T-cell (primary cell): ENCODE data around the gene LRRC4B. TPM values are rescaled to one million over a fixed set of nuclear protein-coding genes. Genes with fewer than 3 reads are reported as not detected.
A peak's percentile ranks its signal among the peaks of the same experiment; 100 is the strongest.

Source experiments
- ATAC-seq, 4 experiments: fragments of 200-7000 bp in 3 of 4; fragments of 150-1000 bp in 1 of 4; cut with Tn5 transposase; replicated peaks in 1 of 4; 1 replicate in 3 of 4; 2 replicates in 1 of 4; pipeline ENCODE4 v1.10.0; 2021; ENCODE audit warnings: moderate library complexity in 3 of 4, mild to moderate bottlenecking in 2 of 4, moderate number of reproducible peaks in 1 of 4
- CTCF ChIA-PET, 2 donors: fragments of 300-600 bp; sonication (Branson Sonifier 250); formaldehyde crosslinking; loops; one replicate each; lab custom pipeline; 2022; ENCODE audit warnings: antibody characterized with exemption in 2 of 2; lab: Charles Lee
- POLR2A ChIA-PET, 2 donors: fragments of 300-600 bp; sonication (Branson Sonifier 250); formaldehyde crosslinking; loops; one replicate each; lab custom pipeline; 2022; ENCODE audit warnings: antibody characterized with exemption in 2 of 2; lab: Charles Lee
- DNase-seq, 35 experiments: peaks; one replicate each; pipeline versions ENCODE4 v3.0.0 to v3.0.0-alpha.2; 2013 to 2023
- H3K27ac ChIP-seq: one replicate; pipeline ENCODE4 v1.5.1; 2013; ENCODE audit warnings: low read length
- H3K27me3 ChIP-seq, 2 experiments: replicated peaks in 1 of 2; 1 replicate in 1 of 2; 2 replicates in 1 of 2; pipeline versions ENCODE4 v1.6.1 to v1.7.0; 2013; ENCODE audit warnings: low read length in 1 of 2, mixed read lengths in 1 of 2; ENCODE audit not compliant: control insufficient read depth in 2 of 2, insufficient read depth in 2 of 2; ENCODE audit errors: extremely low read depth in 1 of 2
- H3K36me3 ChIP-seq, 2 donors: 1 replicate in 1 of 2; 2 replicates in 1 of 2; pipeline versions ENCODE4 v1.6.1 to v1.7.0; 2013; ENCODE audit warnings: low read length in 1 of 2; ENCODE audit not compliant: control insufficient read depth in 2 of 2, insufficient read depth in 1 of 2; ENCODE audit errors: extremely low read depth in 1 of 2
- H3K4me1 ChIP-seq, 2 experiments: 1 replicate in 1 of 2; 2 replicates in 1 of 2; pipeline versions ENCODE4 v1.6.1 to v1.7.0; 2013; ENCODE audit warnings: low read length in 2 of 2, mixed read lengths in 1 of 2; ENCODE audit not compliant: insufficient read depth in 2 of 2, control insufficient read depth in 1 of 2; ENCODE audit errors: extremely low read depth in 1 of 2
- H3K4me3 ChIP-seq, 2 donors: 1 replicate in 1 of 2; 2 replicates in 1 of 2; pipeline versions ENCODE4 v1.5.1 to v1.7.0; 2013; ENCODE audit warnings: mild to moderate bottlenecking in 2 of 2, low read length in 1 of 2, moderate library complexity in 1 of 2; ENCODE audit not compliant: control insufficient read depth in 1 of 2; ENCODE audit errors: extremely low read depth in 1 of 2
- H3K9me3 ChIP-seq: 2 replicates; pipeline ENCODE4 v1.7.0; 2013
- H3K27ac Mint-ChIP-seq, 2 donors: one replicate each; pipeline ENCODE4 v1.8.0; 2020 to 2021; ENCODE audit warnings: mild to moderate bottlenecking in 2 of 2, mixed read lengths in 2 of 2
- H3K27me3 Mint-ChIP-seq, 2 donors: one replicate each; pipeline ENCODE4 v1.8.0; 2021 to 2022; ENCODE audit warnings: mixed read lengths in 2 of 2
- H3K36me3 Mint-ChIP-seq: one replicate; pipeline ENCODE4 v1.8.0; 2021; ENCODE audit warnings: mixed read lengths
- H3K4me1 Mint-ChIP-seq, 3 donors: one replicate each; pipeline ENCODE4 v1.8.0; 2020 to 2022; ENCODE audit warnings: mixed read lengths in 3 of 3, mild to moderate bottlenecking in 1 of 3
- H3K4me3 Mint-ChIP-seq, 3 donors: one replicate each; pipeline ENCODE4 v1.8.0; 2020 to 2022; ENCODE audit warnings: mild to moderate bottlenecking in 3 of 3, mixed read lengths in 3 of 3, moderate library complexity in 3 of 3
- H3K9me3 Mint-ChIP-seq, 3 donors: one replicate each; pipeline ENCODE4 v1.8.0; 2020 to 2022; ENCODE audit warnings: mixed read lengths in 3 of 3
- WGBS: methylation state at CpG from one replicate; pipeline ENCODE4 v1.1.5; 2013; ENCODE audit warnings: missing lambda C conversion rate; ENCODE audit not compliant: insufficient coverage; 5-methylcytosine and 5-hydroxymethylcytosine counted together
- total RNA-seq, 35 experiments: library from RNA in 6 of 35; stranded (reverse) in 6 of 35; fragments of 120-200 nt in 1 of 35; gene quantifications; one replicate each; pipeline versions ENCODE4 v1.2.1 to v1.2.4 and lab custom pipeline; 2013 to 2026

Gene LRRC4B
- total RNA-seq, 5 donors from 2014 or later (not counting 1 experiment from before 2014, with no cell fraction given) = not detected

DNA sequence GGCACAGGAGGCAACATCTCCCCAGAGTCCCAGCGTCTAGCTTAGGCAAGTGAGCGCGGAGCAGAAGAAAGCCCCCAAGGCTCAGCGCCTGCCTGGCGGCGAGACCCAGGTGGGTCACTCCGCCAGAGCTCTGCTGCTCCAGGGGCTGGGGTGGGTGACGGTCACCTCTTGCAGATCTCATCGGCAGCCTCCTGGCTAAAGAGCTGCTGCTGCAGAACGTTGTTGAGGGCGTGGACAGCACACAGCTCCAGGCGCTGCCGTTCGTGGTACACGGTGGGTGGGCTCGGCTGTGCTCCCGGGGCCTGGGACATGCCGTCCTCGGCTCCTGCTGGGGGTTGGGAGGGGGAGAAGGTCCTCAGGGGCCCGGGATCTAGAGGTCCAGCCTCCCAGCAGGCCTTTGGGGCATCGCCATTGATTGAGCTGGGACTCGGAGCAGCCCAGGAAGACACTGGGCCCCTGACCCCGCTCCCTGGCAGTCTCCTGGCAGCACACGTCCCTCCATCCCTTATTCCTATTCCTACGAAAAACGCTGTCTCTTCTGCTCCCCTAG lies 58.0 kb downstream of the LRRC4B start:
- Mint-ChIP-seq H3K9me3 (no peaks in the 10 kb centered on the region), H3K4me1 (peaks cover 14 to 25% (median 18%) of the 10 kb centered on the region in 3 donors), H3K4me3 (peak overlapping the region; percentile 72 to 92 (median 84)), H3K27me3 (peaks cover 0 to 5% of the 10 kb centered on the region in 2 donors), H3K36me3 (no peaks in the 10 kb centered on the region), H3K27ac (peak overlapping the region; percentile 95 to 98)
- Histone ChIP-seq H3K27ac (peak overlapping the region; percentile 98), H3K4me3 (peak overlapping the region; percentile 62 to 82), H3K27me3 (peaks cover 0 to 33% of the 10 kb centered on the region in 2 experiments), H3K9me3 (no peaks in the 10 kb centered on the region), H3K36me3 (no peaks in the 10 kb centered on the region), H3K4me1 (peaks cover 2 to 22% of the 10 kb centered on the region in 2 experiments)
- ChIA-PET CTCF (no interaction called here), POLR2A (interaction anchor here in 1 of 2 donors (0.6 kb wide), 1 partner anchor 22 kb away, joined by 5 read pairs; no protein-coding TSS in a partner anchor)
- no peak for DNase-seq
- ATAC-seq = no peak
- WGBS = 91% methylated on average over 22 of the region's 26 CpGs

DNA sequence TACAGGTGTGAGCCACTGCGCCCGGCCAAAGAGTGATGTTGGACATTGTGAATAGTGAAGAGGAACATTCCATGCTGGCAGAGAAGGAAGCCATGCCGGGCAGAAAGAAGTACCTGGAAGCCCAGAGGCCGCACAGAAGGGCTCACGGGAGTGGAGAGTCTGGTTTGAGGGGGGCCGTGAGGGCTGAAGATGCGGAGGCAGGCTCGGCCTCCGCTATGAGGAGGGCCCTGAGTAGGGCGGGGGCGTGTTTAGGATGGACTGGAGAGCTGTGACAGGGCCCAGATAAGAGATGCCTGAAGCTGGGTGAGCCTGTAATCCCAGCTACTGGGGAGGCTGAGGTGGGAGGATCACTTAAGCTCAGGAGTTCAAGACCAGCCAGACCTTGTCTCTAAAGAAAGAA lies 58.9 kb downstream of the LRRC4B start:
- Histone ChIP-seq H3K27ac (no peak overlapping the region), H3K4me1 (peaks cover 2 to 22% of the 10 kb centered on the region in 2 experiments), H3K36me3 (no peaks in the 10 kb centered on the region), H3K27me3 (peaks cover 0 to 25% of the 10 kb centered on the region in 2 experiments), H3K4me3 (no peak overlapping the region), H3K9me3 (no peaks in the 10 kb centered on the region)
- H3K4me1 Mint-ChIP-seq = peaks cover 14 to 23% (median 18%) of the 10 kb centered on the region in 3 donors
- POLR2A ChIA-PET = interaction anchor here in 1 of 2 donors (0.6 kb wide), 1 partner anchor 21 kb away, joined by 5 read pairs; no protein-coding TSS in a partner anchor
- CTCF ChIA-PET = interaction anchor here in 1 of 2 donors (0.6 kb wide), 1 partner anchor 133 kb away, joined by 3 read pairs; the partner anchor contains the start of gene NR1H2
- H3K9me3 Mint-ChIP-seq = no peaks in the 10 kb centered on the region
- DNase-seq (no peak), ATAC-seq (no peak)
- peak overlapping the region in 1 of 2 donors; percentile 49 for H3K27ac Mint-ChIP-seq
- H3K4me3 Mint-ChIP-seq = peak overlapping the region; percentile 9 to 72 (median 58)
- no peaks in the 10 kb centered on the region for H3K36me3 Mint-ChIP-seq
- 88% methylated on average over 11 of the region's 11 CpGs for WGBS
- peaks cover 0 to 5% of the 10 kb centered on the region in 2 donors for H3K27me3 Mint-ChIP-seq

DNA sequence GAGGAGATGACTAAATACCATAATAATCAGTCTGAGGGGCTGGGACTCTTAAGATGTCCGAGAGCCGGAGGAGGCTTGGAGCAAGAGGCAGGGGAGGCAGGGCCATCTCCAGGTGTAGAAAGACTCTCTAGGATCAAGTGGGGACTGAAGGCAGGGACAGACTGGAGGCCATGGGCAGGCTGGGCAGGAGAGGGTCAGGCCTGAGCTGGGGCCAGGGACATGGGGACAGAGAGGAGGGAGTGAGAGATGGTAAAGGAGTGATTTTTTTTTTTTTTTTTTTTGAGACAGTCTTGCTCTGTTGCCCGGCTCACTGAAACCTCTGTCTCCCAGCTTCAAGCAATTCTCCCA lies 59.4 kb downstream of the LRRC4B start:
- CTCF ChIA-PET = interaction anchor here in 1 of 2 donors (0.6 kb wide), 1 partner anchor 133 kb away, joined by 3 read pairs; the partner anchor contains the start of gene NR1H2
- Histone ChIP-seq H3K27me3 (peaks cover 0 to 20% of the 10 kb centered on the region in 2 experiments), H3K36me3 (no peaks in the 10 kb centered on the region), H3K4me1 (peaks cover 2 to 22% of the 10 kb centered on the region in 2 experiments), H3K4me3 (no peak overlapping the region), H3K9me3 (no peaks in the 10 kb centered on the region), H3K27ac (no peak overlapping the region)
- Mint-ChIP-seq H3K4me1 (peaks cover 14 to 23% (median 18%) of the 10 kb centered on the region in 3 donors), H3K36me3 (no peaks in the 10 kb centered on the region), H3K4me3 (peak overlapping the region in 2 of 3 donors; percentile 54 to 72), H3K9me3 (no peaks in the 10 kb centered on the region), H3K27ac (no peak overlapping the region), H3K27me3 (peaks cover 0 to 5% of the 10 kb centered on the region in 2 donors)
- ATAC-seq = no peak
- 100% methylated on average over 2 of the region's 3 CpGs for WGBS
- POLR2A ChIA-PET = no interaction called here
- no peak for DNase-seq

DNA sequence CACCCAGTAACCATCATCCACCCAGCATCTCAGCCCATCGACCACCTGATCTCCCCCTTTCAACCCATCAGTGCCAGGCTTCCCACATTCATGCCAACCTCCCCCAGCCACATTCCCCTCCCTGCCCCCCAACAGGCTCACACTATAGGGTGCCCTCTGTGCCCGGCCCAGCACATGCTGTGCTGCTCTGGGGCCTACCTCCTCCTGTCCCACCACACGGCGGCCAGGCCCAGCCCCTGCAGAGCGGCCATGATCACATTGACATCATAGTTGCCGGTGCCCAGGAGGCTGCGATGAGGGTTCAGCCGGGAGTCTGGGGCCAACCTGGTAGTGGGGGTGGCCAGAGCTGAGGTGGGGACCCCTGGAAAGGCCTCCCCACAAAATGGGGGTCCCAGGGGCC lies 60.9 kb downstream of the LRRC4B start:
- 84% methylated on average over 2 of the region's 8 CpGs for WGBS
- peaks cover 14 to 23% (median 18%) of the 10 kb centered on the region in 3 donors for H3K4me1 Mint-ChIP-seq
- no peak overlapping the region for H3K4me3 Mint-ChIP-seq
- H3K27me3 ChIP-seq = peaks cover 0 to 8% of the 10 kb centered on the region in 2 experiments
- H3K36me3 Mint-ChIP-seq = no peaks in the 10 kb centered on the region
- H3K4me3 ChIP-seq = no peak overlapping the region
- H3K4me1 ChIP-seq = peaks cover 2 to 22% of the 10 kb centered on the region in 2 experiments
- no peaks in the 10 kb centered on the region for H3K9me3 ChIP-seq
- H3K9me3 Mint-ChIP-seq = no peaks in the 10 kb centered on the region
- no peaks in the 10 kb centered on the region for H3K36me3 ChIP-seq
- CTCF ChIA-PET = no interaction called here
- H3K27me3 Mint-ChIP-seq = peaks cover 0 to 2% of the 10 kb centered on the region in 2 donors
- no peak for DNase-seq
- H3K27ac Mint-ChIP-seq = no peak overlapping the region
- POLR2A ChIA-PET = no interaction called here
- H3K27ac ChIP-seq = no peak overlapping the region
- no peak for ATAC-seq

DNA sequence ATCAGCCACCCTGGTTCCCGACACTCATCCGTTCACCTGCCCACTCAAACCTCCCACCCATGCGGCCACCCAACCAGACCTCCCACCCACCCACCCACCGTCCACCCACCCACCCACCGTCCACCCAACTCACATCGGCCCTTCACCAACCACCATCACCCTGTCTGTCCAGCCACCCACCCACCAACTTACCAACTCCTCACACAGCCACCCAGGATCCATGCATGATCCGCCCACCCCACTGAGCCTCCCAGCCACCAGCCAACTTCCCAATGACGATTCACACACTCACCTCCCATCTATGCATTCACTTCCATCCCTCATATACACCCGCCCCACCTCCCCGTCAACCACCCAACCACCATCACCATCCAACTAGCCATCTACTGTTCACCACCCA lies 61.5 kb downstream of the LRRC4B start:
- Histone ChIP-seq H3K36me3 (no peaks in the 10 kb centered on the region), H3K4me1 (peaks cover 2 to 15% of the 10 kb centered on the region in 2 experiments), H3K27me3 (peaks cover 0 to 3% of the 10 kb centered on the region in 2 experiments), H3K4me3 (no peak overlapping the region), H3K9me3 (no peaks in the 10 kb centered on the region), H3K27ac (no peak overlapping the region)
- H3K27ac Mint-ChIP-seq = no peak overlapping the region
- CTCF ChIA-PET = no interaction called here
- DNase-seq = no peak
- POLR2A ChIA-PET = no interaction called here
- peaks cover 12 to 21% (median 15%) of the 10 kb centered on the region in 3 donors for H3K4me1 Mint-ChIP-seq
- peaks cover 0 to 2% of the 10 kb centered on the region in 2 donors for H3K27me3 Mint-ChIP-seq
- H3K9me3 Mint-ChIP-seq = no peaks in the 10 kb centered on the region
- H3K4me3 Mint-ChIP-seq = no peak overlapping the region
- H3K36me3 Mint-ChIP-seq = no peaks in the 10 kb centered on the region
- 96% methylated on average over 6 of the region's 10 CpGs for WGBS
- ATAC-seq = no peak

GRCh38 chr19:50505856-50506611 lies 62.2 kb downstream of the LRRC4B start:
- POLR2A ChIA-PET = no interaction called here
- Mint-ChIP-seq H3K36me3 (no peaks in the 10 kb centered on the region), H3K27ac (no peak overlapping the region), H3K4me1 (peaks cover 7 to 16% (median 8%) of the 10 kb centered on the region in 3 donors), H3K4me3 (no peak overlapping the region), H3K27me3 (no peaks in the 10 kb centered on the region), H3K9me3 (no peaks in the 10 kb centered on the region)
- CTCF ChIA-PET = no interaction called here
- H3K36me3 ChIP-seq = no peaks in the 10 kb centered on the region
- ATAC-seq = no peak
- H3K27me3 ChIP-seq = no peaks in the 10 kb centered on the region
- 96% methylated on average over 17 of the region's 30 CpGs for WGBS
- no peak overlapping the region for H3K4me3 ChIP-seq
- H3K4me1 ChIP-seq = peaks cover 2 to 11% of the 10 kb centered on the region in 2 experiments
- DNase-seq = no peak
- H3K27ac ChIP-seq = no peak overlapping the region
- no peaks in the 10 kb centered on the region for H3K9me3 ChIP-seq
